GM19239 (cell line): ENCODE data around the gene RPS6KA5.
"Not testable (repeated sequence)": the region's sequence is repeated elsewhere in the genome, so short reads cannot be mapped to it uniquely, and the experiment has no call there.

Experiments used
- DNase-seq: peaks from one replicate; pipeline ENCODE4 v3.0.0; 2011; ENCODE audit warnings: low spot score; ENCODE audit not compliant: insufficient read length
- FAIRE-seq: peaks from 2 replicates; lab custom pipeline; 2011; peaks lifted over from hg19 to GRCh38; lab: Jason Lieb, UNC

RPS6KA5 gene

GRCh38 chr14:91068642-91069041, 8.2 kb upstream of the RPS6KA5 start:
- DNase-seq (no peak), FAIRE-seq (no peak)

- FAIRE-seq (no peak), DNase-seq (no peak)
These were observed 6.7 kb upstream of the RPS6KA5 start for GRCh38 chr14:91067186-91067585.

DNA sequence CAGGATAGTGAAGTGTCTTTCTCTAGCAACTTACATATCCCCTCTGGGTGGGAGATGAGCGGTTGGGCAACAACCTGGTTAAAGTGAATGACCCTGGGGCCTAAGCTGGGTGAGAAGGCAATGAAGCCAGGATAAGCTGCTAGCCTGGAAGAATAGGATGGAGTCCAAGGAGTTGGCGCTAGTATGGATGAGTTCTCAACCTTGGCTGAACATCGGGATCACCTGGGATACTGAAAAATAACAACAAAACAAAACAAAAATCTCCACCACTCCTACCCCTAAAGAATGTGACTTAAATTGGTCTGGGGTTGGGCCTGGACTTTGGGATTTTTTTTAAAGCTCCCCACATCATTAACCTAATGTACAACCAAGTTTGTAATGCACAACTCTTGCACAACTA, 4.8 kb upstream of the RPS6KA5 start:
- FAIRE-seq: no peak

GRCh38 chr14:91063119-91063518, 2.7 kb upstream of the RPS6KA5 start:
- DNase-seq: no peak
- FAIRE-seq: peak; percentile 56

More for the DNA sequence above, 4.8 kb upstream of the RPS6KA5 start:
- no peak for DNase-seq

- no peak for DNase-seq
- no peak for FAIRE-seq
These were observed 2.2 kb upstream of the RPS6KA5 start for GRCh38 chr14:91062600-91062999.

DNA sequence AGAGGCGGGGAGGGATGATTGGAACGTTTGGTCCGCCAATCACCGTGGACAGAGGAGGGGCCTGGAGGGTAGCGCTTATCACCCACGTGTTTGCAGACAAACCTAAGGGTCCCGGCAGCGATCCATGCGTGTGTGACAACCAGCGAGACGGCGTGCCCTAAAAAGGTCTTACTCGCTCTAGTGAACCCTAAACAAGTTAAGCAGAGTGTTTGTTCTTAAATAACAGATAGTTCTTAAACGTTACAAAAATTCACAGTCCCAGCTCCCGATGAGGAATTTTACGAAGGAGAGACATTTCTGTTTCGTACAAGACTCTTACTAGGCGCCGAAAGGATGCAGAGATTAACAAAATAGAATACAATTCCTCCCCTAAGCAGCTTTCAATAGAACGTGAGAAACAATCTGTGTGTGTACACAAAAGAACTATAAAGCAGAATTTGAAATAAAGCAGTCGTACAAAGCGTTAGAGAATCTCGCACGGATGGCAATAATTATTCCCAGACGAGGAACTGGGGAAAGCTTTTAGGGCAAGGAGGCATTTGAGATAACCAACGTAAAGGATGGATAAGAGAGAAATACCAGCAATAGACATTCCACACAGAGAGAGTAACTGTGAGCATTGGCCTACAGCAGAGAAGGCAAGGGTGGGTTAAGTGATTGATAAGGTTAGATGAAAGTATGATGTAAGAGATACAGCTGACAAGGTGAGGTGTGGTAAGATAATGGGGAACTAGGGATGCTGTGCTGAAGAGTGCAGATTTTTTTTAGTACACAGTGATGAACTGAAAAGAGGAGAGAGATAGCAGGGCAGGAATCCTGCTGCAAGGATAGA, 831 bp upstream of the RPS6KA5 start:
- FAIRE-seq (no peak), DNase-seq (no peak)

GRCh38 chr14:91059576-91060350, 678 bp downstream of the RPS6KA5 start:
- FAIRE-seq (peak; percentile 39), DNase-seq (peak; percentile 58)

- DNase-seq (no peak), FAIRE-seq (no peak)
These were observed 2.3 kb downstream of the RPS6KA5 start for GRCh38 chr14:91058042-91058581.

DNA sequence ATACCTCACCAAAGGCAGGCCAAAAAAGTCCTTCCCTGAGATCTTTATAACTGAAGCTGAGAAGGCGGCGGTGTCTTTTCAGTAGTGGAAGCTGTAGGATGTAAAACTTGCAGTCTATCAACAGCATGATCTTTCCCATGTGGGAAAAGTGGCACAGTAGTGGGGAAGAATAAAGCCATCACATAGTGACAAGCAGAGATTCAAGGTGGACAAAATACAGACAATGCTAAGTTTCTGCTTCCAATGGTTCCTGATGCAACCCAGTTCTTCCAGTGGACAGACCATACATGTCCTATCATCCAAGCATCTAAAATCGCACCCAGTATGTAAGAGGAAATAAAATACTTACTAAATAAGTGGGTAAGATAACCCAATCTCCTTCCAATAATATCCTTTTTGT, 4.1 kb downstream of the RPS6KA5 start:
- DNase-seq (no peak), FAIRE-seq (no peak)

DNA sequence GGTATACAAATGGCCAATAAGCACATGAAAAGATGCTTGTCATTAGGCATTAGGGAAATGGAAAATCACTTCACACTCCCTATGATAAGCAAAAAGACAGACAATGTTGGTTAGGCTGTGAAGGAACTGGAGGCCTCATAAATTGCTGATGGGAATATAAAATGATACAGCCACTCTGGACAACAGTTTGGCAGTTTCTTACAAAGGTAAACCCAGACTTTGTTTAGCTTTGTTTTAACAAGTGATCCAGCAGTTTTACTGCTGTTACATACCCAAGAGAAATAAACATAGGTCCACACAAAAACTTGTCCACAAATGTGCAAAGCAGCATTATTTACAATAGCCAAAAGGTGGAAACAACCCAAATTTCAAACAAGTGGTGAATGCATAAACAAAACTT, 5.4 kb downstream of the RPS6KA5 start:
- FAIRE-seq (no peak), DNase-seq (no peak)

GRCh38 chr14:91048676-91049075, 11.8 kb downstream of the RPS6KA5 start:
- DNase-seq (no peak), FAIRE-seq (no peak)

DNA sequence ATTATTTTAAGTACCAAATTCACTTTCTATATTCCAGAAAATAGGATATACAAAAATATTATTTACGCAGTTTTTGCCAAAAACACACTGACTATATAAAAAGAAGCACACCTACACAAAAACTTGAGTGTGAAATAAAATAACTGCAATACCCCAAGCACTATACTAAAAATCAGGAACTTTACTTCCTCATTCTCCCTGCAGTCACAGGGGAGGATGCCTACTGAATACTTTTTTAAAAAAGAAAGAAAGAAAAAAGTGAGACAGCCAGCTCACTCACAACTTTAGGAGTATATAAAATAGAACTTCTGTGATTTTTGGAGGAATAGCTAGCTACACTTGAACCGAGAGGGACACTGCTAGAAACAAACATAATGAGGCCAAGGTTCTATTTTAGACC, 12.2 kb downstream of the RPS6KA5 start:
- DNase-seq: no peak
- no peak for FAIRE-seq

GRCh38 chr14:91047174-91047753, 13.2 kb downstream of the RPS6KA5 start:
- FAIRE-seq: peak; percentile 8
- no peak for DNase-seq

DNA sequence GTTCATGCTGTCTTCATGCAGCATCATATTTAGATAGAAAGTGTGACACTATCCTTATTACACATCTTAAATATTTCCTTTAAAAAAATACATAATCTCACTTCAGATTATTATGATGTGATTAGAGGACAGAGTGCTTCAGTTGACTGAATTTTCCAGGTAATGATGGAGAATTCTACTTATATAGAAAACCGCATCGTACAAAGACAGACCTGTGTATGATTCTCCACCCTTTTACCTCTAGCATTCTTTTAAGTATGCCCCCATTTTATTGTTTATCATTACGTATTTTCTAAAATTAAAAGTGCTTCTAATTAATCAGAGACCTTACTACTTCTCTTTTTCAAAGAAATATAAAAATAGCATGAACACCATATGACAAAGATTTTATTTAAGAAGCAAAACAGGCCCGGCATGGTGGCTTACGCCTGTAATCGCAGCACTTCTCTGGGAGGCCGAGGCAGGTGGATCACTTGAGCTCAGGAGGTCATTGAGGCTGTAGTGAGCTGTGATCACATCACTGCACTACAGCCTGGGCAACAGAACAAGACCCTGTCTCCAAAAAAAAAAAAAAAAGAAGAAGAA, 13.9 kb downstream of the RPS6KA5 start:
- DNase-seq (no peak), FAIRE-seq (no peak)

- DNase-seq: no peak
- FAIRE-seq: no peak
These were observed 19.0 kb downstream of the RPS6KA5 start for GRCh38 chr14:91041450-91041849.

GRCh38 chr14:91040545-91040944, 19.9 kb downstream of the RPS6KA5 start:
- no peak for DNase-seq
- FAIRE-seq: no peak

- DNase-seq (no peak), FAIRE-seq (no peak)
These were observed 22.0 kb downstream of the RPS6KA5 start for GRCh38 chr14:91038439-91038838.

GRCh38 chr14:91036741-91037469, 23.5 kb downstream of the RPS6KA5 start:
- no peak for FAIRE-seq
- no peak for DNase-seq

- DNase-seq: no peak
- no peak for FAIRE-seq
These were observed 24.6 kb downstream of the RPS6KA5 start for GRCh38 chr14:91035855-91036254.

DNA sequence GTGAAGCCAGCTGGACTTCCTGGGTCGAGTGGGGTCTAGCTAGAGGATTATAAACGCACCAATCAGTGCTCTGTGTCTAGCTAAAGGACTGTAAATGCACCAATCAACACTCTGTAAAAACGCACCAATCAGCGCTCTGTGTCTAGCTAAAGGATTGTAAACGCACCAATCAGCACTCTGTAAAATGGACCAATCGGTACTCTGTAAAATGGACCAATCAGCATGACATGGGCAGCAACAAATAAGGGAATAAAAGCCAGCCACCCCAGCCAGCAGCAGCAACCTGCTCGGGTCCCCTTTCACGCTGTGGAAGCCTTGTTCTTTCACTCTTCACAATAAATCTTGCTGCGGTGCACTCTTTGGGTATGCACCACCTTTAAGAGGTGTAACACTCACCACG, 26.1 kb downstream of the RPS6KA5 start:
- not testable (repeated sequence) for DNase-seq, FAIRE-seq
